Thyroid gland (tissue), 4 donors: ENCODE data around the gene PIGZ. TPM values are rescaled to one million over a fixed set of nuclear protein-coding genes. Genes with fewer than 3 reads are reported as not detected.
A peak's percentile ranks its signal among the peaks of the same experiment; 100 is the strongest.

Source experiments
- DNase-seq, 2 donors: peaks; one replicate each; pipeline ENCODE4 v3.0.0-alpha.2; 2019
- H3K27ac ChIP-seq, 3 donors: fragments of 200-600 bp; sonication (generic); 1 replicate in 2 of 3; 2 replicates in 1 of 3; pipeline ENCODE4 v1.5.1; 2016 to 2019; ENCODE audit warnings: mild to moderate bottlenecking in 1 of 3, moderate library complexity in 1 of 3
- H3K27me3 ChIP-seq: fragments of 200-600 bp; sonication (generic); one replicate; pipeline ENCODE4 v1.5.1; 2019
- H3K36me3 ChIP-seq, 2 donors: fragments of 200-600 bp; sonication (generic); one replicate each; pipeline ENCODE4 v1.5.1; 2016 to 2019
- H3K4me1 ChIP-seq, 2 donors: fragments of 200-600 bp; sonication (generic); one replicate each; pipeline ENCODE4 v1.5.1; 2017 to 2019
- H3K4me3 ChIP-seq, 3 donors: fragments of 200-600 bp; sonication (generic); replicated peaks in 1 of 3; 1 replicate in 2 of 3; 2 replicates in 1 of 3; pipeline ENCODE4 v1.5.1; 2016; ENCODE audit warnings: mild to moderate bottlenecking in 1 of 3
- H3K9me3 ChIP-seq: fragments of 200-600 bp; sonication (generic); one replicate; pipeline ENCODE4 v1.5.1; 2017
- POLR2A ChIP-seq, 2 donors: fragments of 450-650 bp; IDR thresholded peaks; one replicate each; pipeline ENCODE4 v1.6.1; 2017; ENCODE audit warnings: antibody characterized with exemption in 2 of 2, mild to moderate bottlenecking in 2 of 2, moderate library complexity in 1 of 2
- WGBS, 2 donors: methylation state at CpG; one replicate each; pipeline ENCODE4 v1.1.5; 2017; 5-methylcytosine and 5-hydroxymethylcytosine counted together
- intact Hi-C: fragments of 100-400 bp; cut with DNase I; formaldehyde crosslinking; loops from one replicate; pipeline ENCODE4 v1.15.1; 2023
- total RNA-seq, 4 donors: library from RNA; depleted of rRNA; stranded (reverse); fragments of >200 nt; gene quantifications; one replicate each; pipeline ENCODE4 v1.2.3, GENCODE V29; 2016
- TF ChIP-seq, protein P1 (sequence below), 6 experiments: fragments of 200-600 bp in 3 of 6; fragments of 450-650 bp in 3 of 6; sonication (generic) in 3 of 6; IDR thresholded peaks; one replicate each; pipeline ENCODE4 v1.5.1; 2016 to 2019; ENCODE audit warnings: antibody characterized with exemption in 6 of 6, mild to moderate bottlenecking in 2 of 6, inconsistent platforms in 1 of 6, moderate library complexity in 1 of 6

The PIGZ gene
- total RNA-seq, 4 donors from 2014 or later, result 0.46 to 9.5 (median 6.3) TPM

DNA sequence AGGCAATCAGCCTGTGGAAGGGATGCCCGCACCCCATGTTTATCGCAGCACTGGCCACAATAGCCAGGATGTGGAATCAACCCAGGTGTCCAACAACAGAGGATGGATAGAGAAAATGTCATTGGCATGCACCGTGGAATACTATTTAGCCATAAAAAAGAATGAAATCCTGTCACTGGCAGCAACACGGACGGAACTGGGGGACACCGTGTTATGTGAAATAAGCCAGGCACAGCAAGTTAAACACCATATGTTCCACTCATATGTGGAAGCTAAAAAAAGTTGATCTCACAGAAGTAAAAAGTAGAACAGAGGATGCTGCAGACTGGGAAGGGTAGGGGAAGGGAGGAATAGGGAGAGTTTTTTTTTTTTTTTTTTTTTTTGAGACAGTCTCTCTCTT lies 45.4 kb upstream of the PIGZ start:
- intact Hi-C loops, result no loop called here
- 97 to 98% methylated on average over 6 of the region's 6 CpGs for WGBS, 2 donors
- TF ChIP-seq, protein P1, sequence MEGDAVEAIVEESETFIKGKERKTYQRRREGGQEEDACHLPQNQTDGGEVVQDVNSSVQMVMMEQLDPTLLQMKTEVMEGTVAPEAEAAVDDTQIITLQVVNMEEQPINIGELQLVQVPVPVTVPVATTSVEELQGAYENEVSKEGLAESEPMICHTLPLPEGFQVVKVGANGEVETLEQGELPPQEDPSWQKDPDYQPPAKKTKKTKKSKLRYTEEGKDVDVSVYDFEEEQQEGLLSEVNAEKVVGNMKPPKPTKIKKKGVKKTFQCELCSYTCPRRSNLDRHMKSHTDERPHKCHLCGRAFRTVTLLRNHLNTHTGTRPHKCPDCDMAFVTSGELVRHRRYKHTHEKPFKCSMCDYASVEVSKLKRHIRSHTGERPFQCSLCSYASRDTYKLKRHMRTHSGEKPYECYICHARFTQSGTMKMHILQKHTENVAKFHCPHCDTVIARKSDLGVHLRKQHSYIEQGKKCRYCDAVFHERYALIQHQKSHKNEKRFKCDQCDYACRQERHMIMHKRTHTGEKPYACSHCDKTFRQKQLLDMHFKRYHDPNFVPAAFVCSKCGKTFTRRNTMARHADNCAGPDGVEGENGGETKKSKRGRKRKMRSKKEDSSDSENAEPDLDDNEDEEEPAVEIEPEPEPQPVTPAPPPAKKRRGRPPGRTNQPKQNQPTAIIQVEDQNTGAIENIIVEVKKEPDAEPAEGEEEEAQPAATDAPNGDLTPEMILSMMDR (IDR thresholded peaks at IDR 0.05), result no peak
- no peak for TF ChIP-seq POLR2A (IDR thresholded peaks at IDR 0.05)
- Histone ChIP-seq H3K36me3 (no peaks in the 10 kb centered on the region), H3K4me1 (no peaks in the 10 kb centered on the region), H3K27ac (no peak overlapping the region), H3K27me3 (no peaks in the 10 kb centered on the region), H3K9me3 (no peaks in the 10 kb centered on the region), H3K4me3 (no peak overlapping the region)
- DNase-seq, result no peak

GRCh38 chr3:197012540-197012883 lies 43.9 kb upstream of the PIGZ start:
- WGBS, 2 donors, result 80 to 93% methylated on average over 4 to 7 of the region's 7 CpGs
- Histone ChIP-seq H3K27ac (no peak overlapping the region), H3K9me3 (no peaks in the 10 kb centered on the region), H3K36me3 (no peaks in the 10 kb centered on the region), H3K4me3 (no peak overlapping the region), H3K4me1 (no peaks in the 10 kb centered on the region), H3K27me3 (no peaks in the 10 kb centered on the region)
- intact Hi-C loops, result no loop called here
- no peak for DNase-seq
- no peak for TF ChIP-seq POLR2A (IDR thresholded peaks at IDR 0.05)
- TF ChIP-seq, protein P1 (IDR thresholded peaks at IDR 0.05), result no peak

DNA sequence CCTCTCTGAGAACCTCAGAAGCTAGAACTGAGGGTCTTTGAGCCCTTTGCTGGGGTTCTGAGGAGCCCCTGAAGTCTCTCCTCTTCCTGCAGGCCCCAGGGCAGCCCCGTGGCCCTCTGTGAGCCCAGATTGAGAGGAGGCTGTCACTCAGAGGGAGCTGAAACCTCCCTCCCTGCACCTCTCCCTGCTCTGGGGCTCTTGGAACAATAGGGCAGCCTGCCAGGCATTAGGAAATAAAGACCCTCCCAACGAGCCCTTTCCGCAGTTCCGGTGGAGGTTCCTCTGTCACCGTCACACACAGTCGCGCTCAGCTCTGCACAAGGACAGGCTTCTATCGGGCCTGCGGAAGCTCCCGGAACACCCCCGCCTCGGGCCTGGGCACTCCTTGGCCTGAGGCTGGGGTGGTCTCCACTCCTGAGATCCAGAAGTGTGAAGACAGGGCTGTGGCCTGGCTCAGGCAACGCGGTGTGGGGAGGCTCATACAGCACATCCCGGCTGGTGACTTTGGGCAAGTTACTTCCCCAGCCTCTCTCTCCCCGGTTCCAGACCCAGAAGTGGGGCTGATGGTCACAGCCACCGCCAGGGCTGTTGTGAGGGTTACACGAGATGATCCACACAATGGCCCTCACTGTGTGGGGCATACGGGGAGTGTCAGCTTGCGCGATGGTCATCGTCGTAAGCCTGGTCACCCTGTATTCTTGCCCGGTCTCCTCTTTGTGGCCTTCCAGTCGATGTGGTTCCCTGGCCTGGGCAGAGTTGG lies 43.3 kb upstream of the PIGZ start:
- TF ChIP-seq POLR2A (IDR thresholded peaks at IDR 0.05), result no peak
- TF ChIP-seq, protein P1 (IDR thresholded peaks at IDR 0.05), result no peak

DNA sequence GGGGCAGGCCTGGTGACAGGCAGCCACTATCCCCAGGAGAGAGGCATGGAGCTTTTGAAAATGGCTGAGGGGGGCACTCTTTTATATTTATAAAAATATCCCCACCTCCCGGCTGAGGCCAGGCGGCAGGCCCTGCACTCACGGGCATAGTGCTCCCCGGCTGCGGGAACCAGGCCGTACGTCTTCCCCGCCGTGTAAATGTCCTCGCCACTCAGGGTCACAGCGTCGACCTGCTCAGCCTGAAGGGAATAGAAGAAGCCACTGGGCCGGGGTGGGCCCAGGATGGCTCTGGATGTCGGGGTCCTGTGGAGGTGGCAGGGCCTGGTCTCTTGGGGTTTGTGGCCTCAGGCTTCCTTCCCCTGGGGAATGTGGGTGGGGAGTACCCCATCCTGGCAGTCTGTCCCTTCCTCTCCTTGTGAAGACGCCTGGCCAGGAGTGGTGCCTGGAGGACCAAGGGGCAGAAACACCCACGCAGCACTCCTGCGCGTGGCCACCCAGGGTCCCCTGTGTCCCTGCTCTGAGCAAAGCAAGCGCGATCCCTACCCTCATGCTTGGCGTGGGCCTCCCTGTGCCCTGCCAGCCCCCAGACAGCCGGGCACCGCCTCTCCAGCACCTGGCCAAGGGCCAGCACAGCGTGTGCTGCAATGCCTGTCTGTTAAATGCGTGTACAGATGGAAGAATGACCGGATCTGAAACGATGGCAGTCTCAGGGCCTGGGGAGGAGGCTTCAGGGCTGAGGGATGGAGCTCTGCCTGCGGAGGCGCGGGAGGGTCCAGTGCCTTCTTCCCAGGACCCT lies 42.1 kb upstream of the PIGZ start:
- DNase-seq, result no peak
- H3K36me3 ChIP-seq, result no peaks in the 10 kb centered on the region
- H3K4me3 ChIP-seq, result no peak overlapping the region
- no peaks in the 10 kb centered on the region for H3K4me1 ChIP-seq
- TF ChIP-seq POLR2A (IDR thresholded peaks at IDR 0.05), result no peak
- TF ChIP-seq, protein P1 (IDR thresholded peaks at IDR 0.05), result no peak
- H3K27ac ChIP-seq, result no peak overlapping the region
- H3K9me3 ChIP-seq, result no peaks in the 10 kb centered on the region
- H3K27me3 ChIP-seq, result no peaks in the 10 kb centered on the region
- WGBS, 2 donors, result 61 to 73% methylated on average over 9 to 23 of the region's 30 CpGs
- intact Hi-C loops, result no loop called here

More for the DNA sequence above, 43.3 kb upstream of the PIGZ start:
- 88 to 89% methylated on average over 15 to 19 of the region's 25 CpGs for WGBS, 2 donors
- no peaks in the 10 kb centered on the region for H3K4me1 ChIP-seq
- H3K9me3 ChIP-seq, result no peaks in the 10 kb centered on the region
- no peak overlapping the region for H3K27ac ChIP-seq
- intact Hi-C loops, result no loop called here
- H3K36me3 ChIP-seq, result no peaks in the 10 kb centered on the region
- peak in 1 of 2 donors; percentile 0 for DNase-seq
- H3K27me3 ChIP-seq, result no peaks in the 10 kb centered on the region
- no peak overlapping the region for H3K4me3 ChIP-seq

GRCh38 chr3:197009532-197010019 lies 40.9 kb upstream of the PIGZ start:
- H3K4me1 ChIP-seq, result no peaks in the 10 kb centered on the region
- TF ChIP-seq, protein P1 (IDR thresholded peaks at IDR 0.05), result no peak
- no peak for TF ChIP-seq POLR2A (IDR thresholded peaks at IDR 0.05)
- no peak for DNase-seq
- H3K27me3 ChIP-seq, result no peaks in the 10 kb centered on the region
- no peak overlapping the region for H3K4me3 ChIP-seq
- H3K27ac ChIP-seq, result no peak overlapping the region
- 89 to 92% methylated on average over 11 to 20 of the region's 20 CpGs for WGBS, 2 donors
- no peaks in the 10 kb centered on the region for H3K9me3 ChIP-seq
- intact Hi-C loops, result loop anchor here (10.0 kb wide), 2 partner anchors 175 to 495 kb away; no protein-coding TSS in a partner anchor
- H3K36me3 ChIP-seq, result no peaks in the 10 kb centered on the region
